ENCODE results near the gene MAGI1. TPM values are rescaled to one million over a fixed set of nuclear protein-coding genes. Genes with fewer than 3 reads are reported as not detected.

Gene MAGI1
- total RNA-seq, 2 donors from 2014 or later = 38.6 to 45.1 TPM

GRCh38 chr3:65904016-65904415, 134.7 kb downstream of the MAGI1 start:
- Mint-ChIP-seq H3K36me3 (ENCODE audit: low read depth) (no peaks in the 10 kb centered on the region), H3K4me3 (no peak overlapping the region), H3K27ac (peak overlapping the region; percentile 48), H3K9me3 (no peaks in the 10 kb centered on the region), H3K4me1 (peaks cover 40% of the 10 kb centered on the region), H3K27me3 (ENCODE audit: insufficient read depth) (no peaks in the 10 kb centered on the region)
- no peak overlapping the region for H3K27ac ChIP-seq (ENCODE audit: low read depth, low read length)
- no peak overlapping the region for H3K4me3 ChIP-seq (ENCODE audit: low read length)
- H3K9ac ChIP-seq (ENCODE audit: extremely low read depth, low read length, poor library complexity, severe bottlenecking) = no peak overlapping the region
- H3K9me3 ChIP-seq (ENCODE audit: control insufficient read depth, low read length) = no peaks in the 10 kb centered on the region
- TF ChIP-seq, protein P1, sequence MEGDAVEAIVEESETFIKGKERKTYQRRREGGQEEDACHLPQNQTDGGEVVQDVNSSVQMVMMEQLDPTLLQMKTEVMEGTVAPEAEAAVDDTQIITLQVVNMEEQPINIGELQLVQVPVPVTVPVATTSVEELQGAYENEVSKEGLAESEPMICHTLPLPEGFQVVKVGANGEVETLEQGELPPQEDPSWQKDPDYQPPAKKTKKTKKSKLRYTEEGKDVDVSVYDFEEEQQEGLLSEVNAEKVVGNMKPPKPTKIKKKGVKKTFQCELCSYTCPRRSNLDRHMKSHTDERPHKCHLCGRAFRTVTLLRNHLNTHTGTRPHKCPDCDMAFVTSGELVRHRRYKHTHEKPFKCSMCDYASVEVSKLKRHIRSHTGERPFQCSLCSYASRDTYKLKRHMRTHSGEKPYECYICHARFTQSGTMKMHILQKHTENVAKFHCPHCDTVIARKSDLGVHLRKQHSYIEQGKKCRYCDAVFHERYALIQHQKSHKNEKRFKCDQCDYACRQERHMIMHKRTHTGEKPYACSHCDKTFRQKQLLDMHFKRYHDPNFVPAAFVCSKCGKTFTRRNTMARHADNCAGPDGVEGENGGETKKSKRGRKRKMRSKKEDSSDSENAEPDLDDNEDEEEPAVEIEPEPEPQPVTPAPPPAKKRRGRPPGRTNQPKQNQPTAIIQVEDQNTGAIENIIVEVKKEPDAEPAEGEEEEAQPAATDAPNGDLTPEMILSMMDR (conservative IDR thresholded peaks at IDR 0.05) = no peak
- H3K4me1 ChIP-seq (ENCODE audit: control insufficient read depth, insufficient read depth, low read length) = peaks cover 4% of the 10 kb centered on the region
- H3K27me3 ChIP-seq (ENCODE audit: control insufficient read depth, insufficient read depth, low read length, poor library complexity, severe bottlenecking) = no peaks in the 10 kb centered on the region
- no peaks in the 10 kb centered on the region for H3K36me3 ChIP-seq (ENCODE audit: control insufficient read depth, insufficient read depth, low read length)
- no peak for DNase-seq

DNA sequence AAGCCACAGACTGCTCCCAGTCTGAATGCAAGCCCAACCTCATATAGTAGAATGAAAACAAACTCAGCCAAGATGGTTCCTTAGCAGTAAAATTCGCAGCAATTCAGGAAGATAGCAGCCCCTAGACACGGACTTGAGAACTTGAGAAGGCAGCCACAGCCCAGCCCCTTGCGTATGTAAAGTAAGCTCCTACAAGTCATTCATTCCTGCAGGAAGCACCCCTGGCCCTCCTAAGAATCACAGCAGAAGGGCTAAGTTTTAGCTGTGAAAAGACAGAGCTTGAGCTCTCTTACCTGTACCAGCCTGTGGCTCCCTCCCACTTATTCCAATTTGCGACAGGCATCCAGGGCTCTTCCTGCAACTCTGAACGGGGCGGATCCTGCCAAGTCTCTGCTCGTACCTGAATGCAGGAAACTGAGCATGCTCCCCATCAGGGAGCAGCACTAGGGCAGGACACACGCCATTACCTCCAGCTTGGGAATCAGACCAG, 136.4 kb downstream of the MAGI1 start:
- TF ChIP-seq, protein P1 (conservative IDR thresholded peaks at IDR 0.05) = no peak
- Mint-ChIP-seq H3K36me3 (ENCODE audit: low read depth) (no peaks in the 10 kb centered on the region), H3K9me3 (no peaks in the 10 kb centered on the region), H3K4me1 (peaks cover 32% of the 10 kb centered on the region), H3K27ac (peak overlapping the region; percentile 91), H3K4me3 (peak overlapping the region; percentile 49), H3K27me3 (ENCODE audit: insufficient read depth) (no peaks in the 10 kb centered on the region)
- Histone ChIP-seq H3K4me1 (ENCODE audit: control insufficient read depth, insufficient read depth, low read length) (peaks cover 4% of the 10 kb centered on the region), H3K4me3 (ENCODE audit: low read length) (peak overlapping the region; percentile 72), H3K27me3 (ENCODE audit: control insufficient read depth, insufficient read depth, low read length, poor library complexity, severe bottlenecking) (no peaks in the 10 kb centered on the region), H3K9me3 (ENCODE audit: control insufficient read depth, low read length) (no peaks in the 10 kb centered on the region), H3K9ac (ENCODE audit: extremely low read depth, low read length, poor library complexity, severe bottlenecking) (no peak overlapping the region), H3K36me3 (ENCODE audit: control insufficient read depth, insufficient read depth, low read length) (no peaks in the 10 kb centered on the region), H3K27ac (ENCODE audit: low read depth, low read length) (no peak overlapping the region)
- 7 to 32% methylated on average over 4 to 8 of the region's 8 CpGs for WGBS, 2 experiments (ENCODE audit: insufficient coverage in 1 of 2, insufficient read length in 1 of 2)
- DNase-seq = peak; percentile 87

GRCh38 chr3:65901226-65901625, 137.5 kb downstream of the MAGI1 start:
- no peak overlapping the region for H3K27ac Mint-ChIP-seq
- no peak overlapping the region for H3K4me3 Mint-ChIP-seq
- no peaks in the 10 kb centered on the region for H3K27me3 Mint-ChIP-seq (ENCODE audit: insufficient read depth)
- no peaks in the 10 kb centered on the region for H3K9me3 Mint-ChIP-seq
- H3K4me1 Mint-ChIP-seq = peaks cover 27% of the 10 kb centered on the region
- DNase-seq = no peak
- H3K9ac ChIP-seq (ENCODE audit: extremely low read depth, low read length, poor library complexity, severe bottlenecking) = no peak overlapping the region
- H3K9me3 ChIP-seq (ENCODE audit: control insufficient read depth, low read length) = no peaks in the 10 kb centered on the region
- H3K36me3 Mint-ChIP-seq (ENCODE audit: low read depth) = no peaks in the 10 kb centered on the region
- TF ChIP-seq, protein P1 (conservative IDR thresholded peaks at IDR 0.05) = no peak
- H3K4me3 ChIP-seq (ENCODE audit: low read length) = no peak overlapping the region
- 97 to 100% methylated on average over 2 to 7 of the region's 7 CpGs for WGBS, 2 experiments (ENCODE audit: insufficient coverage in 1 of 2, insufficient read length in 1 of 2)
- H3K27ac ChIP-seq (ENCODE audit: low read depth, low read length) = no peak overlapping the region
- H3K27me3 ChIP-seq (ENCODE audit: control insufficient read depth, insufficient read depth, low read length, poor library complexity, severe bottlenecking) = no peaks in the 10 kb centered on the region
- H3K4me1 ChIP-seq (ENCODE audit: control insufficient read depth, insufficient read depth, low read length) = peaks cover 4% of the 10 kb centered on the region
- no peaks in the 10 kb centered on the region for H3K36me3 ChIP-seq (ENCODE audit: control insufficient read depth, insufficient read depth, low read length)
